Measurements from ENCODE around the gene ZNF81. TPM values are rescaled to one million over a fixed set of nuclear protein-coding genes. Genes with fewer than 3 reads are reported as not detected.
A peak's percentile ranks its signal among the peaks of the same experiment; 100 is the strongest.
"Not testable (repeated sequence)": the region's sequence is repeated elsewhere in the genome, so short reads cannot be mapped to it uniquely, and the experiment has no call there.

The ZNF81 gene
- total and polyA plus RNA-seq, 2 donors, result 2.3 to 7.7 TPM

DNA sequence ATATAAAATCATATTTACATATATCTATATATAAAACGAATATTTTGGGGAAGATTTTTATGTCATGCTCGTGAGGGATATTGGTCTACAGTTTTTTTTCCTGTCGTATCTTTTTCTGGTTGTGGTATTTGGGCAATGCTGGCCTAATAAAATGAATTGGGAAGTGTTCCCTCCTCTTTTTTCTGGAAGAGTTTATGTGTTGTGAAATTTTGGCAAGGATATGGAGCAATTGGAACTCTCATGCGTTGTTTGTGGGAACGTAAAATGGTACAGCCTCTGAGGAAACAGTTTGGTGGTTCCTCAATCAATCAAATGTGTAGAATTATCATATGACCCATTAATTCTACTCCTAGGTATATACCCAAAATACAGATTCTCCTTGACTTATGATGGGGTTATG lies 97.2 kb downstream of the ZNF81 start:
- H3K27me3 ChIP-seq (ENCODE audit: control insufficient read depth in 2 of 2, insufficient read depth in 1 of 2, low read length in 1 of 2), result no peaks in the 10 kb centered on the region
- H3K4me3 ChIP-seq (ENCODE audit: low read length in 2 of 2), result no peak overlapping the region
- WGBS, result 95% methylated on average over 5 of the region's 5 CpGs
- H3K27ac ChIP-seq (ENCODE audit: low read depth in 1 of 2, low read length in 1 of 2), result no peak overlapping the region
- peaks cover 0 to 3% of the 10 kb centered on the region in 2 donors for H3K4me1 ChIP-seq (ENCODE audit: control insufficient read depth in 2 of 2, insufficient read depth in 2 of 2, low read length in 2 of 2)
- no peaks in the 10 kb centered on the region for H3K36me3 ChIP-seq (ENCODE audit: control insufficient read depth in 2 of 2, insufficient read depth in 2 of 2, low read length in 1 of 2)
- no peaks in the 10 kb centered on the region for H3K9me3 ChIP-seq (ENCODE audit: control insufficient read depth in 2 of 2, insufficient read depth in 1 of 2, low read length in 1 of 2)
- no peak for DNase-seq (ENCODE audit: low read depth in 6 of 9, low spot score in 9 of 9)

- 2% methylated on average over 14 of the region's 15 CpGs for WGBS
- Histone ChIP-seq H3K4me3 (ENCODE audit: low read length in 2 of 2) (peak overlapping the region; percentile 30 to 44), H3K9me3 (ENCODE audit: control insufficient read depth in 2 of 2, insufficient read depth in 1 of 2, low read length in 1 of 2) (no peaks in the 10 kb centered on the region), H3K36me3 (ENCODE audit: control insufficient read depth in 2 of 2, insufficient read depth in 2 of 2, low read length in 1 of 2) (no peaks in the 10 kb centered on the region), H3K27ac (ENCODE audit: low read depth in 1 of 2, low read length in 1 of 2) (peak overlapping the region; percentile 58 to 84), H3K4me1 (ENCODE audit: control insufficient read depth in 2 of 2, insufficient read depth in 2 of 2, low read length in 2 of 2) (peaks cover 0 to 3% of the 10 kb centered on the region in 2 donors), H3K27me3 (ENCODE audit: control insufficient read depth in 2 of 2, insufficient read depth in 1 of 2, low read length in 1 of 2) (no peaks in the 10 kb centered on the region)
- DNase-seq (ENCODE audit: low read depth in 6 of 9, low spot score in 9 of 9), result peak; percentile 8 to 67 (median 26)
Measured at GRCh38 chrX:47936224-47936939, 99.7 kb downstream of the ZNF81 start.

- H3K4me3 ChIP-seq (ENCODE audit: low read length in 2 of 2), result peak overlapping the region; percentile 30 to 44
- H3K9me3 ChIP-seq (ENCODE audit: control insufficient read depth in 2 of 2, insufficient read depth in 1 of 2, low read length in 1 of 2), result no peaks in the 10 kb centered on the region
- H3K27me3 ChIP-seq (ENCODE audit: control insufficient read depth in 2 of 2, insufficient read depth in 1 of 2, low read length in 1 of 2), result no peaks in the 10 kb centered on the region
- 41% methylated on average over 3 of the region's 3 CpGs for WGBS
- no peaks in the 10 kb centered on the region for H3K36me3 ChIP-seq (ENCODE audit: control insufficient read depth in 2 of 2, insufficient read depth in 2 of 2, low read length in 1 of 2)
- peak overlapping the region in 1 of 2 donors; percentile 84 for H3K27ac ChIP-seq (ENCODE audit: low read depth in 1 of 2, low read length in 1 of 2)
- peaks cover 0 to 3% of the 10 kb centered on the region in 2 donors for H3K4me1 ChIP-seq (ENCODE audit: control insufficient read depth in 2 of 2, insufficient read depth in 2 of 2, low read length in 2 of 2)
- peak in 2 of 9 donors; percentile 0 to 9 for DNase-seq (ENCODE audit: low read depth in 6 of 9, low spot score in 9 of 9)
Measured at GRCh38 chrX:47936940-47937317, 100.2 kb downstream of the ZNF81 start.

DNA sequence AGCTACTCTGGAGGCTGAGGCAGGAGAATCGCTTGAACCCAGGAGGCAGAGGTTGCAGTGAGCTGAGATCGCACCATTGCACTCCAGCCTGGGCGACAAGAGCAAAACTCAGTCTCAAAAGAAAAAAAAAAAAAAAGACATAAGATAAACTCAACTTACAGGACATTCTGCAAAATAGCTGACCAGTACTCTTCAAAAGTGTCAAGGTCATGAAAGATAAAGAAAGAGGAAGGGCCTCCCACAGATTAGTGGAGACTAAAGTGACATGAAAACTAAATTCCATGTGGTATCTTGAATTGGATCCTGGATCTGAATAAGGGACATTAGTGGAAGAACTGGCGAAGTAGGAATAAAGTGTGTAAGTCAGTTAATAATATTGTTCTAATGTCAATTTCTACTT lies 103.7 kb downstream of the ZNF81 start:
- 99% methylated on average over 4 of the region's 4 CpGs for whole genome bisulfite sequencing
- H3K27me3 ChIP-seq (ENCODE audit: control insufficient read depth in 2 of 2, insufficient read depth in 1 of 2, low read length in 1 of 2), result no peaks in the 10 kb centered on the region
- H3K36me3 ChIP-seq (ENCODE audit: control insufficient read depth in 2 of 2, insufficient read depth in 2 of 2, low read length in 1 of 2), result no peaks in the 10 kb centered on the region
- no peaks in the 10 kb centered on the region for H3K9me3 ChIP-seq (ENCODE audit: control insufficient read depth in 2 of 2, insufficient read depth in 1 of 2, low read length in 1 of 2)
- no peak for DNase-seq (ENCODE audit: low read depth in 6 of 9, low spot score in 9 of 9)
- peaks cover 0 to 3% of the 10 kb centered on the region in 2 donors for H3K4me1 ChIP-seq (ENCODE audit: control insufficient read depth in 2 of 2, insufficient read depth in 2 of 2, low read length in 2 of 2)
- no peak overlapping the region for H3K27ac ChIP-seq (ENCODE audit: low read depth in 1 of 2, low read length in 1 of 2)
- no peak overlapping the region for H3K4me3 ChIP-seq (ENCODE audit: low read length in 2 of 2)

DNA sequence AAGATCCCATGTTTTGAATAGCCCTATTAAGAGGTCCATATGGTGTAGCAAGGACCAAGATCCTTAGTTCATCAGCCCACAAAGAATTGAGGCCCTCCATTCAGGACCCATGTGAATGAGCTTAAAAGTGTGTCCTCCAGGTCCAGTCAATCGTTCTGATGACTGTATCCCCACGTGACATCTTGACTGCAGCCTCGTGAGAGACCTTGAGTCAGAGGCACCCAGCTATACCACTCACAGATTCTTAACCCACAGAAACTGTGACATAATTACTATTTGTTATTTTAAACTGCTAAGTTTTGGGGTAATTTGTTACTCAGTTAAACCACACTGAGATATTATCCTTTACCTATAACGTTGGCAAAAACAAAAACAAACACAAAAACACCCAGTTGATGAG lies 104.7 kb downstream of the ZNF81 start:
- Histone ChIP-seq H3K4me1 (ENCODE audit: control insufficient read depth in 2 of 2, insufficient read depth in 2 of 2, low read length in 2 of 2) (no peaks in the 10 kb centered on the region), H3K36me3 (ENCODE audit: control insufficient read depth in 2 of 2, insufficient read depth in 2 of 2, low read length in 1 of 2) (no peaks in the 10 kb centered on the region), H3K4me3 (ENCODE audit: low read length in 2 of 2) (no peak overlapping the region), H3K27ac (ENCODE audit: low read depth in 1 of 2, low read length in 1 of 2) (no peak overlapping the region), H3K9me3 (ENCODE audit: control insufficient read depth in 2 of 2, insufficient read depth in 1 of 2, low read length in 1 of 2) (no peaks in the 10 kb centered on the region), H3K27me3 (ENCODE audit: control insufficient read depth in 2 of 2, insufficient read depth in 1 of 2, low read length in 1 of 2) (no peaks in the 10 kb centered on the region)
- no peak for DNase-seq (ENCODE audit: low read depth in 6 of 9, low spot score in 9 of 9)
- 91% methylated on average over 4 of the region's 4 CpGs for WGBS

DNA sequence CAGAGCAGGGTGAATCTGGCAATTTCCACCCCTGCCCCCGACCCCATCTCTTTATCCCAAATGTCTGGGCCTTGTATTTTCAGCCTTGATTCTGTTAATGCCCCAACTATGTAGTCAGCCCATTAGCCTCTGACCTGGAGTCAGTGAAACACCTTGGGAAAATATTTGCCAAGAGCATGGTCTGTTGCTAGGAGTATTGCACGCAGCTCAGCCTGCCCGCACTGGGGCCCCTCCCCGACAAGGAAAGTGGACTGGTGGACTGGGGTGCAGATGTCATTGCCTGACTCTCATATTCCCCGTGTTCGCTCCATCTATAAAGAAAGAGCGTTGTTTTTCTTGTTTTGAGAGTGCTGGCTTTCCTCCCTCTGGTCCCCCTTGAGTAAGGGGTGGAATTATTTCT lies 118.6 kb downstream of the ZNF81 start:
- H3K9me3 ChIP-seq (ENCODE audit: control insufficient read depth in 2 of 2, insufficient read depth in 1 of 2, low read length in 1 of 2); H3K36me3 ChIP-seq (ENCODE audit: control insufficient read depth in 2 of 2, insufficient read depth in 2 of 2, low read length in 1 of 2); H3K4me3 ChIP-seq (ENCODE audit: low read length in 2 of 2); H3K27ac ChIP-seq (ENCODE audit: low read depth in 1 of 2, low read length in 1 of 2); H3K27me3 ChIP-seq (ENCODE audit: control insufficient read depth in 2 of 2, insufficient read depth in 1 of 2, low read length in 1 of 2); H3K4me1 ChIP-seq (ENCODE audit: control insufficient read depth in 2 of 2, insufficient read depth in 2 of 2, low read length in 2 of 2); DNase-seq (ENCODE audit: low read depth in 6 of 9, low spot score in 9 of 9): not testable (repeated sequence)
- 91% methylated on average over 7 of the region's 7 CpGs for WGBS

DNA sequence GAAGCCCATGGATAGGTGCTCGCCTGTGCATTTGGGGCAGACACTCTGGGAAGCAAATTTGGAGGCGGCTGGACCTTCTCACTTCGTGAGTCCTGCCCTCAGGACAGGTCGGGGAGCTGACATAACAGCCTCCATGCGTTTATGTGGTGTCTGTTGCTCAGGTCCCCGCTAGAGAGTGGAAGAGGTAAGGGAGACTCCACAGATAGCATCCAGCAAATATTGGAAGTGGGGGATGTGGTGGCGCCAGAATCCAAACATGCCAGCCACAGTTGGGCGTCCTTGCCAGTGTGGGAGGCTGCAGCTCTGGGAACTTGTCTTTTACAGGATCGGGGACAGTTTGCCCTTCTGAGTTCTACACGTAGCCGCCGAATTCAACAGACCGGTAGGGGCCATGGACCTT lies 119.3 kb downstream of the ZNF81 start:
- H3K4me1 ChIP-seq (ENCODE audit: control insufficient read depth in 2 of 2, insufficient read depth in 2 of 2, low read length in 2 of 2), result no peaks in the 10 kb centered on the region
- 97% methylated on average over 13 of the region's 13 CpGs for WGBS
- H3K27ac ChIP-seq (ENCODE audit: low read depth in 1 of 2, low read length in 1 of 2), result no peak overlapping the region
- no peaks in the 10 kb centered on the region for H3K27me3 ChIP-seq (ENCODE audit: control insufficient read depth in 2 of 2, insufficient read depth in 1 of 2, low read length in 1 of 2)
- no peaks in the 10 kb centered on the region for H3K9me3 ChIP-seq (ENCODE audit: control insufficient read depth in 2 of 2, insufficient read depth in 1 of 2, low read length in 1 of 2)
- DNase-seq (ENCODE audit: low read depth in 6 of 9, low spot score in 9 of 9), result no peak
- H3K4me3 ChIP-seq (ENCODE audit: low read length in 2 of 2), result no peak overlapping the region
- H3K36me3 ChIP-seq (ENCODE audit: control insufficient read depth in 2 of 2, insufficient read depth in 2 of 2, low read length in 1 of 2), result no peaks in the 10 kb centered on the region

GRCh38 chrX:47958206-47958605 lies 121.5 kb downstream of the ZNF81 start:
- H3K9me3 ChIP-seq (ENCODE audit: control insufficient read depth in 2 of 2, insufficient read depth in 1 of 2, low read length in 1 of 2); H3K4me3 ChIP-seq (ENCODE audit: low read length in 2 of 2): not testable (repeated sequence)
- 95% methylated on average over 4 of the region's 4 CpGs for WGBS

DNA sequence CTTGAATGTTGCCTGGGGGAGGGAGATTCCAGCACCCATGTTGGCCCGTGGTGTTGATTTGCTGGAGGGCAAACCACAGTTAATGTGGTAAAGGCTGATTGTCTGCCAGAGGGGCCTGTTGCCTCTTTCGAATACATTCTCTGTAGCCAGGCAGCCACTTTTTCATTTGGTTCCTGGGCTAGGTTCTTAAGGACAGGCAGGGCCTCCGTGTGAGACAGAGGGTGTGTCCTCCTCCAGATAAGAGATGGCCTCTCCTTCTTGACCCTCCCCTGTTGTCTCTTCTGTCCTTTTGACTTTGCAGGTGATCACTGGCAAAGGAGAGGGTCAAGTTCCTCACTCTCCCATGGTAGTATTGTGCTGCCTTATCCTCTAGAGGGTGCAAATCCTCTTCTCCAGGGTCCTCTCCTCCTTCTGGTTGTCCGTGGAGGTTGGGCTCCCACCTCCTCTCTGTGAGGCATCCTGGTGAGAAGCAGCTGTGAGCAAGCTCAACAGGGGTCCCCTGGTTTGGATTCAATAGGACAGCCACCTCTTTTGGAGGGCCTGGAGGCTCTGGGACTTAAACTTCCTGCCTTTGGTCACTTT lies 122.2 kb downstream of the ZNF81 start:
- Histone ChIP-seq H3K4me1 (ENCODE audit: control insufficient read depth in 2 of 2, insufficient read depth in 2 of 2, low read length in 2 of 2) (no peaks in the 10 kb centered on the region), H3K36me3 (ENCODE audit: control insufficient read depth in 2 of 2, insufficient read depth in 2 of 2, low read length in 1 of 2) (no peaks in the 10 kb centered on the region), H3K4me3 (ENCODE audit: low read length in 2 of 2) (no peak overlapping the region), H3K27me3 (ENCODE audit: control insufficient read depth in 2 of 2, insufficient read depth in 1 of 2, low read length in 1 of 2) (no peaks in the 10 kb centered on the region), H3K27ac (ENCODE audit: low read depth in 1 of 2, low read length in 1 of 2) (no peak overlapping the region), H3K9me3 (ENCODE audit: control insufficient read depth in 2 of 2, insufficient read depth in 1 of 2, low read length in 1 of 2) (no peaks in the 10 kb centered on the region)
- 40% methylated on average over 4 of the region's 4 CpGs for WGBS
- peak in 5 of 9 donors; percentile 2 to 46 (median 13) for DNase-seq (ENCODE audit: low read depth in 6 of 9, low spot score in 9 of 9)

More at GRCh38 chrX:47958206-47958605, 121.5 kb downstream of the ZNF81 start:
- DNase-seq (ENCODE audit: low read depth in 6 of 9, low spot score in 9 of 9); H3K27me3 ChIP-seq (ENCODE audit: control insufficient read depth in 2 of 2, insufficient read depth in 1 of 2, low read length in 1 of 2); H3K36me3 ChIP-seq (ENCODE audit: control insufficient read depth in 2 of 2, insufficient read depth in 2 of 2, low read length in 1 of 2); H3K4me1 ChIP-seq (ENCODE audit: control insufficient read depth in 2 of 2, insufficient read depth in 2 of 2, low read length in 2 of 2); H3K27ac ChIP-seq (ENCODE audit: low read depth in 1 of 2, low read length in 1 of 2): not testable (repeated sequence)

Data from thymus (tissue), 11 donors.